Ectodermal cell (in vitro differentiated cells): ENCODE data around the gene PRKG1.

Experiments
- H3K27ac ChIP-seq: 2 replicates; pipeline ENCODE4 v1.7.0; 2013; ENCODE audit warnings: mild to moderate bottlenecking, low read depth, low read length; ENCODE audit not compliant: insufficient read depth, poor library complexity, severe bottlenecking
- H3K27me3 ChIP-seq: 2 replicates; pipeline ENCODE4 v1.7.0; 2013; ENCODE audit warnings: mild to moderate bottlenecking, low read length; ENCODE audit not compliant: insufficient read depth, control insufficient read depth, poor library complexity, severe bottlenecking
- H3K36me3 ChIP-seq: one replicate; pipeline ENCODE4 v1.7.0; 2013; ENCODE audit warnings: low read length; ENCODE audit not compliant: control insufficient read depth, insufficient read depth
- H3K4me1 ChIP-seq: one replicate; pipeline ENCODE4 v1.7.0; 2013; ENCODE audit warnings: low read length; ENCODE audit not compliant: control insufficient read depth, insufficient read depth
- H3K4me3 ChIP-seq: 2 replicates; pipeline ENCODE4 v1.7.0; 2013; ENCODE audit warnings: low read depth, low read length, control low read depth; ENCODE audit not compliant: insufficient read depth
- H3K9me3 ChIP-seq: 2 replicates; pipeline ENCODE4 v1.7.0; 2013; ENCODE audit warnings: mild to moderate bottlenecking, low read length, moderate library complexity; ENCODE audit not compliant: control insufficient read depth
- WGBS, 2 experiments: methylation state at CpG; one replicate each; pipeline ENCODE4 v1.1.7; 2013; ENCODE audit warnings: missing lambda C conversion rate in 2 of 2; 5-methylcytosine and 5-hydroxymethylcytosine counted together

Gene PRKG1

DNA sequence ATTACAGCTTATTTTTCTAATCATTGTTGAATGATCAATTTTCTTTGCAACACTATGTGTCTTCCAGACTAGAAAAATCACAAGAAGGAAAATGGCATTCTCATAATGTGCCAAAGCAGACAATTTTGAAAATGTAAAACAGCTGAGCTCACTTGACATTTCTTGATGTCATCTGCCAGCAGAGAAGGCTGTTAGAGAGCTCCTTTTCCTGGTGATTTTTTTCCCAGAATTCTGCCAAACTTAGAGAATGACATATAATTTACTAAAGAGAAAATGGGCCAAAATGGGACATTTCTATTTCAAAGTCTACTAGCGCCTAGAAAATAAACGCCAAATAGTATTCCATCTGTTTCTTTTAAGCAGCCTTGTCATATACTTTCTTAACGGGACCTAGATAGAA is 714.0 kb downstream of the PRKG1 start:
- Histone ChIP-seq H3K36me3 (no peaks in the 10 kb centered on the region), H3K9me3 (no peaks in the 10 kb centered on the region), H3K27me3 (no peaks in the 10 kb centered on the region), H3K4me1 (peaks cover 9% of the 10 kb centered on the region), H3K27ac (no peak overlapping the region), H3K4me3 (no peak overlapping the region)
- WGBS, 2 experiments: 96 to 97% methylated on average over 3 of the region's 3 CpGs

GRCh38 chr10:51789118-51789517 is 714.8 kb downstream of the PRKG1 start:
- WGBS, 2 experiments: 100% methylated on average over 1 of the region's 1 CpG

GRCh38 chr10:51789903-51790302 is 715.6 kb downstream of the PRKG1 start:
- WGBS, 2 experiments: 89 to 91% methylated on average over 4 of the region's 4 CpGs

More at GRCh38 chr10:51789118-51789517, 714.8 kb downstream of the PRKG1 start:
- Histone ChIP-seq H3K27me3 (no peaks in the 10 kb centered on the region), H3K36me3 (no peaks in the 10 kb centered on the region), H3K9me3 (no peaks in the 10 kb centered on the region), H3K4me1 (peaks cover 4% of the 10 kb centered on the region), H3K4me3 (no peak overlapping the region), H3K27ac (no peak overlapping the region)

DNA sequence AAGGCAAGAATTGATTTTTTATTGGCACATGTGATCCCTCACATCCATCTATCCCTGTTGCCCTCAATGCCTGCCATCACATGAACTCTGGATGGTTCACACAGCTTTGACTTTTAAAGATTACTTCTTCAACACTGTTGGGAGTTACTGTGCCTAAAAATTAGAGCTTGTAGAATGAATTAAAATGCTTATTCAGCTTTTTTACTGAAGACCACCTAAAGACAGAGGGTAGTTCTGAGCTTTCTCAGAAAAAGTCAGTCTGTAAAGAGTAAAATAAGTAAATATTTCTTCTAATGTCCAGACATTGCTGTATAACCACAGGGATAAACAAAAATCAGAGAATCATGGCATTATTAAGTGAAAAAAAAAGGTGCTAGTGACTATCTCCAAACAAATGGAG is 718.4 kb downstream of the PRKG1 start:
- Histone ChIP-seq H3K27ac (no peak overlapping the region), H3K9me3 (no peaks in the 10 kb centered on the region), H3K36me3 (no peaks in the 10 kb centered on the region), H3K27me3 (no peaks in the 10 kb centered on the region), H3K4me1 (no peaks in the 10 kb centered on the region), H3K4me3 (no peak overlapping the region)

More at GRCh38 chr10:51789903-51790302, 715.6 kb downstream of the PRKG1 start:
- Histone ChIP-seq H3K27ac (no peak overlapping the region), H3K4me1 (no peaks in the 10 kb centered on the region), H3K9me3 (no peaks in the 10 kb centered on the region), H3K36me3 (no peaks in the 10 kb centered on the region), H3K4me3 (no peak overlapping the region), H3K27me3 (no peaks in the 10 kb centered on the region)

GRCh38 chr10:51800121-51800520 is 725.8 kb downstream of the PRKG1 start:
- H3K27ac ChIP-seq: no peak overlapping the region
- H3K4me1 ChIP-seq: no peaks in the 10 kb centered on the region
- H3K9me3 ChIP-seq: no peaks in the 10 kb centered on the region
- no peak overlapping the region for H3K4me3 ChIP-seq
- WGBS, 2 experiments: 93 to 97% methylated on average over 3 of the region's 3 CpGs
- no peaks in the 10 kb centered on the region for H3K27me3 ChIP-seq
- H3K36me3 ChIP-seq: no peaks in the 10 kb centered on the region

GRCh38 chr10:51800725-51801424 is 726.6 kb downstream of the PRKG1 start:
- no peaks in the 10 kb centered on the region for H3K4me1 ChIP-seq
- no peaks in the 10 kb centered on the region for H3K27me3 ChIP-seq
- no peaks in the 10 kb centered on the region for H3K9me3 ChIP-seq
- no peak overlapping the region for H3K4me3 ChIP-seq
- WGBS, 2 experiments: 79 to 93% methylated on average over 3 to 4 of the region's 4 CpGs
- H3K27ac ChIP-seq: no peak overlapping the region
- H3K36me3 ChIP-seq: no peaks in the 10 kb centered on the region

GRCh38 chr10:51802030-51802429 is 727.7 kb downstream of the PRKG1 start:
- Histone ChIP-seq H3K9me3 (no peaks in the 10 kb centered on the region), H3K27ac (no peak overlapping the region), H3K27me3 (no peaks in the 10 kb centered on the region), H3K36me3 (no peaks in the 10 kb centered on the region), H3K4me3 (no peak overlapping the region), H3K4me1 (no peaks in the 10 kb centered on the region)

GRCh38 chr10:51804866-51805265 is 730.6 kb downstream of the PRKG1 start:
- H3K4me1 ChIP-seq: no peaks in the 10 kb centered on the region
- H3K36me3 ChIP-seq: no peaks in the 10 kb centered on the region
- no peaks in the 10 kb centered on the region for H3K9me3 ChIP-seq
- H3K27ac ChIP-seq: no peak overlapping the region
- H3K27me3 ChIP-seq: no peaks in the 10 kb centered on the region
- no peak overlapping the region for H3K4me3 ChIP-seq
- 100% methylated on average over 1 to 2 of the region's 3 CpGs for WGBS, 2 experiments

- no peaks in the 10 kb centered on the region for H3K36me3 ChIP-seq
- H3K27ac ChIP-seq: no peak overlapping the region
- no peaks in the 10 kb centered on the region for H3K9me3 ChIP-seq
- no peak overlapping the region for H3K4me3 ChIP-seq
- H3K4me1 ChIP-seq: no peaks in the 10 kb centered on the region
- no peaks in the 10 kb centered on the region for H3K27me3 ChIP-seq
- 92 to 96% methylated on average over 3 to 5 of the region's 5 CpGs for WGBS, 2 experiments
Observed at GRCh38 chr10:51806079-51806835, 732.0 kb downstream of the PRKG1 start.

- Histone ChIP-seq H3K4me3 (no peak overlapping the region), H3K9me3 (no peaks in the 10 kb centered on the region), H3K4me1 (no peaks in the 10 kb centered on the region), H3K36me3 (no peaks in the 10 kb centered on the region), H3K27me3 (no peaks in the 10 kb centered on the region), H3K27ac (no peak overlapping the region)
- WGBS, 2 experiments: 93 to 95% methylated on average over 3 of the region's 3 CpGs
Observed at GRCh38 chr10:51808187-51808586, 733.9 kb downstream of the PRKG1 start.
